ENCODE measurements around the gene RRP8.

The RRP8 gene

DNA sequence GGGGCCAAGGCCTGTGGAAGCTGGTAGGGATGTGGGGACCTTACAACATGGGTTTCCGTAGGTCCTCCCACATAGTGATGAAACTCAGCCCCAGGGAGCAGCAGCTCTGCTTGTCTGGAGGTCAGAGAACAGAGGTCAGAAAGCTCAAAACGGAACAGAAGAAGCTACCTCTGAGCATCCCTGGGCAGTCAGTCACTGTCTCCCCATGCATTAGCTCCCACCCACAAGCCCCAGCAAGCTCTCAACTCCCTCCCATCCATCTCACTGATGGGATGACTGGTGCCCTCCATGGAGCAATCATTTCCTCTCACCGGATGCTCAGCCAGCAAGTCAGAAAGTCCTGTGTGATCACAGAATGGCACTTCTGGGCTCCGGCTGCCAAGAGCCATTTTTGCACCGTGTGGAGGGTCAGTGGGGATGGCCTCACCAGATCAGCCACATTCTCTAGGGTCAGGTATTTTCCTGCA is 13.9 kb upstream of the RRP8 start:
- DNase-seq (ENCODE audit: low read depth) = no peak

DNA sequence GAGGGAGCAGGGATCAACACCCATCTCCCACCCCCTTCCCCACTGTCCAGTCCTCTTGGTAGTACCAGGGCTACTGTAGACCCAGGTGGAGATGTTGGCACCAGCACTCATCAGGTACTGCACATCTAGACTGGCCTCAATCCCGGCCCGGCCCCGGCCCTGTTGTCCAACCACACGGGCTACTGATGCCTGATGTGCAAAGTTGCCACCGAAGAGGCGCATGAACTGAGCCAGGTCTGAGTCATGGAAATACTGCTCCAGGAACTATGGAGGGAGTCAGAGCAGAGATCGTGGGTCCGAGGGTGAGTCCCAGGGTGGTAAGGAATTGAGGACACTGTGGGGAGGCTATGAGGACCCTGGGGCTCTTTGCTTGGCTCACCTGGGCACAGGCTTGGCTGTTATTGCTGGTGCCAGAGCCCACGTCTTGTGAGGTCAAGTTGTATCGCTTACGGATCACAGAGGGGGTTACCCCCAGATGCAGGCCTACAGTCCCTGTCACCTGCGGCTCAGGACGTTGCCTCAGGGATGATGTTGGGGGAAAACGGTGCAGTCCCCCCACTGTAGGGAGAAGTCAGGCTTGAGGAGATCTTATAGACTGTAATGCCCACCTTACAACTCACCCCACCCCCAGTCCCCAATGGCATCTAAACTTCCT is 13.3 kb upstream of the RRP8 start:
- DNase-seq (ENCODE audit: low read depth) = no peak

DNA sequence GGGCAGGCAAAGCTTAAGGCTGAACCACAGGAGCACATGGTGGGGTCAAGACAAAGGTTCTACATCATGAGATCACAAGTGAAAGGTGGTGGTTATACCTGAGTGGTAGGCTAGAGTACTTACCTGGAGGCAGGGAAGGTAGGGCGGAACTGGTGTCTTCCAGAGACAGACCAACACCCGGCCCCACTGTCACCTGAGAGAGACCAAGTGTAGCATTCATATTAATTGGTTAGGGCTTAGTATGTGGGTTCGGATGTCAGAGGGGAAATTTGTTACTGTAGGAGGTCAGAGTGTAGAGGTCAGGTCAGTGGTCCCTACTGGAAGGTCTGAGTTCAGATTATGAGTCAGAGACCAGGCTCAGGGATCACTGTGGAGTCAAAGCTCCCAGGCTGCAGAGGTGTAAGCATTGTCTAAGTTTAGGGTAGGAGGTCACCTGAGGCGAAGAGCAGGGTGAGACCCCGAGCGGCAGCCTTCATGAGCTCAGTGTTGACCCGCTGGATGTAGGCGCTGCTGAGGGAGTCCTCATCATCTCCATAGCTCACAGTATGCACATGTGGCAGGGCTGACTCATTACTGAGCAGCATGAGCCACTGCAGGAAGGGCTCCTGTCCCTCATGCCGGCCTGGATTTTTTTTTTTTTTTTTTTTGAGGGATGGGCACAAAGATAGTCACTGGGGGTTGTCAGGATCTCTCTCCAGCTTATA is 12.6 kb upstream of the RRP8 start:
- DNase-seq (ENCODE audit: low read depth) = no peak

DNA sequence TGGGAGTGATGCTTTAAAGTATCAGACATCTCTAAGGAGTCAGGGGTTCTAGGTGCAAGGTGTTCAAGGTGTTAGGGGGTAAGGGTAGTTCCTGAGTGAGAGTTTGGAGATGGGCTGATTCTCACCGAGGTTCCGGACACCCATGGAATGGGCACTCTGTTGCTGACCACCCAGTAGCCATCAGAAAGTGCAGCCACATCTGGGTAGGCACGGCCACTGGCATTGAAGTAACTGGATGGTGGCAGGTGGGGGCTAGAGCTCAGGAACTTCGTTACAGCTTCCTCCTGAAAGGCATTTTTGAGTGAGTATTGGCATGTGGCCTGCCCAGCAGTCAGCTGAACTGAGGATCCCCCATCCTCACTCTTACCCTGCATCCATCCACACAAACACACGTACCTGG is 11.6 kb upstream of the RRP8 start:
- DNase-seq (ENCODE audit: low read depth) = no peak

DNA sequence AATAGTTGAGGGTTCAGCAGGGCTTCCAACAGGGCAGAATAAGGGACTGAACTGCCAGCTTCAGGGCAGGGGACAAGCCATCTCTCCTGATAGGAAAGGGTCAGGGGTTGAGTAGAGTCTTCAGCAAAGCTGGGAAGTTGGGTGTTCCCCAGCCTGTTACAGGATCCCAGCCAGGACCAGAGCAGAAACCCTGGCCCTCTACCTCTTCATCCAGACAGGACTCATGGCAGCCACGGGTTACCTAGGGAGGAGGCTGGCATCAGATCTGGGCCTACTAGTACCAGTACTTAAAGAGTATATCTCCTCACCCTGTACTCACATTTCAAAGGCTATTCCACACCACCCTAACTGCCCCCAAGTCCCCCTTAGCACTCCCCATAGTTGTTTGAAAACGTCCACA is 11.0 kb upstream of the RRP8 start:
- DNase-seq (ENCODE audit: low read depth) = no peak

DNA sequence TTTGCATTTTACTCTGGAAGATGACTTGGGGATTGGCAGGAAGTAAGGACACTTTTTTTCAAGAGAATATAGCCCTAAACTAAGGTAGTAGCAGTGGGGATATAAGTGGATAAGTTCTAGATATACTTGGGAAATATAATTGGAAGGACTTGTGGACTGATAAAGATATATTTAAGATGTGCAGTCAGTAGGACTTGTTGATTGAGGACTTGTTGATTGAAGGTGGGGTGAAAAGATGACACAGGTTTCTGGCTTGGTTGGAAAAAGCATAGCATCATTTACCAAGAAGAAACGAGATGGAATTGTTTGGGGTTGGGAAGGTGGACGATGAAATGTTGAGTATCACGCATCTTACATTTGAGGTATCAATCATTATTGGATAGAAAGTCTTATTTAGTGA is 10.1 kb upstream of the RRP8 start:
- DNase-seq (ENCODE audit: low read depth) = no peak

DNA sequence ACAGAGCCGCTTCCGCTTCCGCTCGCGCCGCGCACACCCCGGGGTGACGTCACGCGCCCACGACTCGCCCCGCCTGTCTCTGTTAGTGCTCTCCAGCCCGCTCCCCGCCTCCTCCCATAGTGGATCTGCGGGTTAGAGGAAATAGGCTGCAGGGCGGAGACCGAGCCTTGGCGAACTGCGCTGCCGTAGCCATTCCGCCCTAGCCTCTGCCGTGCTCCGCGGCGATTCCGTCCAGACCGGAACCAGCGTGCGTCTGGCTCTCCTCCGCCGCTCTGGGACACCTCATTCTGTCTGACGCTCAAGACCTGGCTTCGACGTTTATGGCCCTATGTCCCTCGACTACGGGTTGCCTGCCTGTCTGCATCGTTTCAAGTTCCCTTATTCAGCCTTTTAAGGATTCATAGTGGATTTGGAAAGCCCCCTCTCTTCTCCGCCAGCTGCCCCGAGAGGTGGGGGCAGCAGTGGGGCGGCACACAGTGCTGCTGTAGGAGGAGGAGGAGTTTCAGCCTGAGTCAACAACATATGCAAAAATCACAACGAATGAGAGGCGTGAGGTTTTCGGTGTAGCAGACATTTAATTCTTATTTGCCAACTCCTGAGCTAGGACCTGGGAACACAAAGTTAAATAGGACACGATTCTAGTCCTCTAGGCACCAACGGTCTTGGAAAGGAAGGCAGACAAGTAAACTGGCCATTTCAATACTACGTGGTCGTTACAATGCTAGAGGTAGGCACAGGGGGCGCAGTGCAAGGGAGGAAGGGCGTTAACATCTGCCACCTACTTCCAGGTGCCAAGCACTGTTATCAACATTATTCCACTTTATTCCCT is 9.0 kb upstream of the RRP8 start, which contains the start of gene TAF10:
Gene TAF10, minus strand, starts transcription at position 4 of the 829 bp plus-strand sequence. CDS start 27 bp downstream, outside the sequence.
- DNase-seq (ENCODE audit: low read depth) = peak; percentile 94

DNA sequence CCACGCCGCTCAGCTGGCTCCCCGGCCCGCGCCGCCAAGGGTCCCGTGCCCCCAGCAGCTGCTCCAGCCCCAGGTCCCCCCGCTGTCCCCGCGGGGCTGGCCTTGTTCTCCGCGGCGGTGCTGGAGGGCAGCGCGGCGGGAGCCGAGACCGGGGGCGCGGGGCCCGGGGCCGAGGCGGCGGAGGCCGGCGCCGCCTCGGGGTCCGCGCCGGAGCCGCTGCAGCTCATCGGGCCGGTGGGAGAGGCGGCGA is 8.5 kb upstream of the RRP8 start:
- no peak for DNase-seq (ENCODE audit: low read depth)

DNA sequence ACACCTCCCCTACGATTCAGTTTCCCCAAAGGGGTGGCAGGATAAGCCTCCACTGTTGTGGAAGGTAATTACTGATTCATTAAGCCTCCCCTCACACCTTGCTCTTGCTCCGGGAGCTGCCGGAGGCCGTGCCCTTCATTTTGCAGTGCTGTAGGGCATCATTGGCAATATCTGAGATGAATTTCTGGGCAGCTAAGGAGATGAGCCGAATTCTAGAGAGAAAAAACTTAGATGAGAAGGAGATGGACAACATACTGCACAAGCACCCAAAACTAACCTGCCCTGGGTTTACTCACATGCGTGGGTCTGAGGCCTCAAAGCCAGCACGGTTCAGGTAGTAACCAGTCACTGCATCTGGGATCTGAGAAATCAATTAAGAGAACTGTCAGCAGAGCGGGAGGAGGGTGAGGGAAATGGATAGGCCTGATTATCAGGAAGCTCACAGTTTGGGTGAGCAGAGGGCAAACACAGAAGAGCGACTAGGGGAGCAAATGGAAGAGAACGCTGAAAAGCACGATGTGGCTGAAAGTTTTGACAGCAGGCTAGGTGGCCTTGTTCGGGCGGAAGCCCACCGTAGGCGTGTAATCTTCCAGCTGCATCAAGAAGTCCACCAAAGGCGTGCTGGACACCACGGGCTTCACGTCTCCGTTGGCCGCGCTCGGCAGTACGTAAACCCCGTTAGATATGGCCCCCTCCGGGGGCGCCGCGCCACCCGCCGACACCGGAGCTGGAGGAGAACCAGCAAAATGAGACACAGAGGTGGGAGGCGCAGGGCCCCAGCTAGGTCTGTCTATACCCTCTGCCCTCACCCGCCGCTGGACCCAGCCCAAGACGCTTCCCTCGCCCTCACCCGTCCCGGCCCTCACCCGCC is 7.9 kb upstream of the RRP8 start:
- DNase-seq (ENCODE audit: low read depth) = no peak

DNA sequence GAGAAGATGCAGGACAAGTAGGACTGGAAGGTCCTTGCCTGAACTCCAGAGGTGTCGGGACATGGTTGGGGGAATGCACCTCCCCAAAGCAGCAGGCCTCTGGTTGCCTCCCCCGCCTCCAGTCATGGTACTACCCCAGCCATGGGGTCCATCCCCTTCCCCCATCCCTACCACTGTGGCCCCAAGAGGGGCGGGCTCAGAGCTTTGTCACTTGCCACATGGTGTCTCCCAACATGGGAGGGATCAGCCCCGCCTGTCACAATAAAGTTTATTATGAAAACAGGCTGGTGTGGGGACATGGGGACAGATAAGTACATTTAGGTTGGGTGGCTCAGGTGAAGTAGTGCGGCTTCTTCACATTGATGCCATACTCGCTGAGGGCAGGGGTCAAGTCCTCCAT is 7.2 kb upstream of the RRP8 start:
- DNase-seq (ENCODE audit: low read depth) = no peak

DNA sequence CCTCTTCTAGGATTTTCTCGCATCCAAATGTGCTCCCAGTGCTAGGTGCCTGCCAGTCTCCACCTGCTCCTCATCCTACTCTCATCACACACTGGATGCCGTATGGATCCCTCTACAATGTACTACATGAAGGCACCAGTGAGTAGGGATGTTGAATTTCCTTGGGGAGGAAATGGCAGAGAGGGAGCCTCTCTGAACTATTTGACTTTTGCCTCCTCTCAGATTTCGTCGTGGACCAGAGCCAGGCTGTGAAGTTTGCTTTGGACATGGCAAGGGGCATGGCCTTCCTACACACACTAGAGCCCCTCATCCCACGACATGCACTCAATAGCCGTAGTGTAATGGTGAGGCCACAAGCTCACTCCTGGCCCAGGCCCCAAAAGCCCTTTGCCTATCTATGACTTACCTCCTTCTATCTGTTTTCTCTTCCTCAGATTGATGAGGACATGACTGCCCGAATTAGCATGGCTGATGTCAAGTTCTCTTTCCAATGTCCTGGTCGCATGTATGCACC is 6.1 kb upstream of the RRP8 start:
- no peak for DNase-seq (ENCODE audit: low read depth)

DNA sequence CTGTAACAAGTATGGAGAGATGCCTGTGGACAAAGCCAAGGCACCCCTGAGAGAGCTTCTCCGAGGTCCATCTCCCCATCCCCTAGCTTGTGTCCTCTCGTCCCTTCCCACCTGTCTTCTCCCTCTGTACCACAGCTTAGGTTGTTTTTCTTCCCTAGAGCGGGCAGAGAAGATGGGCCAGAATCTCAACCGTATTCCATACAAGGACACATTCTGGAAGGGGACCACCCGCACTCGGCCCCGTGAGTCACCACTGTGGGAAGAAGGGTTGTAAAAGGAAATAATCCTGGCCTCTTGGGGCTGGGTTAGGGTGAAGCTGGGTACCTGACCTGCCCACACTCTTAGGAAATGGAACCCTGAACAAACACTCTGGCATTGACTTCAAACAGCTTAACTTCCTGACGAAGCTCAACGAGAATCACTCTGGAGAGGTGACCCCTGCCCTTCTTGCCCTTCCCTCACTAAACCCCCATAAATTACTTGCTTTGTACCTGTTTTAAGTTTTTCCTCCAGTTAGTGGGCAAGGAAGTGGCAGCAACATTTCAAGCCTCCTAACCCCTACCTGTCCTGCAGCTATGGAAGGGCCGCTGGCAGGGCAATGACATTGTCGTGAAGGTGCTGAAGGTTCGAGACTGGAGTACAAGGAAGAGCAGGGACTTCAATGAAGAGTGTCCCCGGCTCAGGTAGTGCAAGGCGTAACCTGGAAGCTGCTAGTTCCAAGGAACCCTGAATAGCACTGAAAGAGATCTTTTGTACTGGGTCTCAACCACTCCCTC is 5.5 kb upstream of the RRP8 start:
- DNase-seq (ENCODE audit: low read depth) = no peak

DNA sequence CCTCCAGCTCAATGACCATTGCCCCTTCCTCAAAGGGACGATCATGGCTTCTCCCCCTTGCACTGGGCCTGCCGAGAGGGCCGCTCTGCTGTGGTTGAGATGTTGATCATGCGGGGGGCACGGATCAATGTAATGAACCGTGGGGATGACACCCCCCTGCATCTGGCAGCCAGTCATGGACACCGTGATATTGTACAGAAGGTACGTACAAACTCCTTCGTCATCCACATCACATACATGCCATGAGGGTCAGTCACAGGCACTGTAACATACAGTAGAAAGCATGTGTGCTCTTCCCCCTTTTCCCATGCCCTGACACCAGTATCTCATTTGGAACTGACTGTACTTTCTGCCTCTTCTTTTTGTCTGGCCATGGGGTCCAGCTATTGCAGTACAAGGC is 4.6 kb upstream of the RRP8 start:
- DNase-seq (ENCODE audit: low read depth) = no peak

DNA sequence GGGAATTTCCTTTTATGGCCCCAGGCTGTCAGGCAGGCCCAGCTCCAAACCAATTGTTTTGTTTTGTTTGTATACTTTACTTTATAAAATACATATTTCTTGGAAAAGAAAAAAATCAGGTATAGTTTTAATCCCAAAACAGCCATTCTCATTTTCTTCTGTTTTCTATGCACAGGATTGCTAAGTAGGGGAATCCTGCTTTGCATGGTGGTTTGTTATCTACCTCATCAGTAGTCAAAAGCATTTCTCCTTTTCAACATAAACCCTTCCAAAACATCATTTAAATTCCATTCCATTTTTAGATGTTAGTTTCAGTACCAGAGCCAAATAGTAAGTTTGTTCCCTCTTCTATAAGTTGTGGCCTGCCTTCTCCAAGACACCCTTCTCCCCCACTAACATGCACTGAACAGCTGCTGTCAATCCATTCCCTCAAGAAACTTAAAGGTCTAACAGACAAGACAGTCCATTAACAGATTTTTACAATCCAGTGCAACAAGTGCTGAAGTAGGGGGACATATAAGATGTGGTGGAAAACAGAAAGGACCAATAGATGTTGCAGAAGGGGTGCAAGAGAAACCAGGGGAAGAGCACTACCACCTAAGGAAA is 3.9 kb upstream of the RRP8 start:
- no peak for DNase-seq (ENCODE audit: low read depth)

DNA sequence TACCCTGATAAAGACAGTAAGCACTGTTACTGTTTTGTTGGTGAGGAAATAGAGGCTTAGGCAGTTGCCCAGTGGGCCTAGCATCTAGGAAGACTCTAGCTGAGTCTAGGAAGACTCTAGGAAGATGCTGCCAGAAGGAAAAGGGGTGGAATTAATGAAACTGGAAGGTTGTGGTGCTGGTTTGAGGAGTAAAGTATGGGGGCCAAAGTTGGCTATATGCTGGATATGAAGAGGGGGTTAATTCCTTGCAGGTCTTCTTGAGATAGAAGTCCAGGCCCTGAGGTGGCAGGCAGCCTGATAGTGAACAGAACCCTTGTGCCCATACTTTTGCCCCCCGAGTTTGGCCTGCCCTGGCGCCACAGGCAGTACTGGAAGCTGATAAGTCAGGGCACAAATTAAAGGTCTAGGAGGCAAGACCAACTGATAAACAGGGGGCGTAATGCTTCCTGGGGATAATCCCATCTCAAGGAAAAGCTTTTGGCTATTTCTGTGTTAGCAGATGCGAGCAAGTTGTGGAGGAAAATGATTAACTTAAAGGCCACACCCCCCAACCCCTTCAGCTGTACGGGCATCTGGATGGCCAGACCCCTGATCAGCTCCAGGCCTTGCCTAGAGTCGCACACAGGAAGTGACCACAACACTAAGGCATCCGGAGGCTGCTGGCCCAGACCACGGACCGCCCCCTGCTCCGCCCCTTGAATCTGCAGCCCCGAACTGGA is 3.2 kb upstream of the RRP8 start:
- peak; percentile 82 for DNase-seq (ENCODE audit: low read depth)

DNA sequence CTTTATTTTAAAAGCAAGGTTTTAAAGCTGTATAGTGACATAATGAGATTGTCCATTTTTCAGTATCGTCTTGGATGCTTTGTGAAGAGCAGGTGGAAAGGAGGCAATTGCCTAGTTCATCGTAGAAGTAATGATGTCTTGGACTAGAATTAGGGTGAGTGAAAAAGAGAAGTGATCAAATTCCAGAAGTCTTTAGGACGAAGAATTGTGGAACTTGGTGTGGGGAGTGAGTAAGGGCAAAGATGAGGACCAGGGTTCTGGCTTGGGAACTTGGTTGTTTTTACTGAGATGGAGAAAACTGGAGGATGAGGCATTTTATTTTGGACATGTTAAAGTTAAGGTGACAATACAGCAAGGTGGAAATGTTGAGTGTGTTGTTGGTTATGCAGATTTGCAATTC is 1.4 kb upstream of the RRP8 start:
- DNase-seq (ENCODE audit: low read depth) = no peak

DNA sequence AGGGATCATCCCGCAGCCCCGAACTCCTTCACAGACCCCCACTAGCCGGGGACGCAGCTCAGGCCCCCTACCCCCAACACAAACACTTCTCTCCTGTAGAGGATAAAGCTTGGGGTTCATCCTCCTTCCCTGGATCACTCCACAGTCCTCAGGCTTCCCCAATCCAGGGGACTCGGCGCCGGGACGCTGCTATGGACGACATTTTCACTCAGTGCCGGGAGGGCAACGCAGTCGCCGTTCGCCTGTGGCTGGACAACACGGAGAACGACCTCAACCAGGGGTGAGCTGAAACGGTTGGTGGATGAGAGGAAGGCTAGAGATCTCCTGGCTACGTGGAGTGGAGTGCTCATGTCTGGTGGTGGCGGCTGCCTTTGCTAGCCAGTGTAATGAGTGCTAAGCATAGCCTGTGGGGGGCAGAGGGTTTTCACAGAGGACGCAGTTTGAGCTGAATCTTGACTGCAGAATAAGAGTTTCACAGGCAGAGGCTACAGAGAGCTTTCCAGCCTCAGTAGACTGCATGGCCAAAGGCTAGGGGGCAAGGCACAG is 738 bp upstream of the RRP8 start:
- DNase-seq (ENCODE audit: low read depth) = no peak

DNA sequence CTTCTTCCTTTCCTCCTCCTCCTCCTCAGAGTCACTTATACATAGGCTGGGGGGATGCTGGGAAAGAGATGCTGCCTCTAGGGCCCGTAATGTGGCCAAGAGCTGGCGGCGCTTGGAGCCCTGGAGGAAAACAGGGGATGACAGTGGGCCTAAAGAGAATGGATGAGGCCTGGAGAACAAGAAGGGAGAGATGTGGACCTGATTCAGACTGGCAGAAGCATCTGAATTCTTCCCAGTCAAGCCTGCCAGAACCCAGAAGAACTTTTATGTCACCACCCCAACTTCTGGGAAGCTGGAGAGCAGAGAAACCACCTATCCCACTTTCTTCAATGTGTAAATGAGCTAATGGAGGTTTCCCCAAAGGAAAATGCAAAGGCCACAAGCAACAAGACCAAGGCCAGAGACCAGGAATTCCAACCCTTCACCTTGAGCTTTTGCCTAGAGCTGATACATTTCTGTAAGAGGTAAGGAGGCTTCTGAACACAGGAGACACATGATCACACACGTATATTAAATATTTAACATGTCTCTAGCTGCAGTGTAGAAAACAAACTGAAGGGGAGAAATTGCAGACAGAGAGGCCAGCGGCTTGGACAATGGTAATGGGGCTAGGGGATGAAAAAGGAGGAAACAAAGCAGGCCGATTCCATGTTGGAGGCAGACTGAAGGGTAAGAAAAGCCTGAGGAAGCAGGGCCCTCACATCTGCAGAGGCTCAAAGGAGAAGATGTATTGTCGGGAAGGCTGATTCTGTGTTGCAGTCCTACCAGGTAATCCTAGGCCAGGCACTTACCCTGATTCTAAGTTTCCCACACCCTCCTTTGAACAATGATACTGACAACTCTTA is 1.1 kb downstream of the RRP8 start:
- DNase-seq (ENCODE audit: low read depth) = no peak

DNA sequence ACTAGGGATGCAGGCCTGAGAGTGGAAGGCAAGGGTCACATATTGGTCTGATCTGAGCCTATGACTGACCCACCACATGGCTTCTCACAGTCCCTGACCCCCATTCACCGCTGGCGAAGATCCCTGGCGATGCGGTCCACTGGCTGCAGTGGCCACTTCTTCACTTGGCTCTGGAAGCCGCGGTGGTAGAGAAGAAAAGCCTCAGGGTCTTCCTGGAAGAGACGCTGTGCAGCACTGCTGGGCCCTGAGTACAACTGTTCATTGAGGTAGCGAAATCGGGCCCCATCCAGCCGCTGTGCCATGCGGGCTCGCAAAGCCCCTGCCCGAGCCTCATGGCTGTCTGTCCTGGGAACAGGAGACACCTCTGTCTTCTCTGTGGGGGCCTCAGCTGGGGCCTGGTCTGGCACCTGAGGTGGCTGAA is 2.4 kb downstream of the RRP8 start:
- no peak for DNase-seq (ENCODE audit: low read depth)
